GM12801 (cell line): ENCODE measurements around the gene PHYKPL.

ENCODE experiments used
- CTCF ChIP-seq: IDR thresholded peaks from one replicate; pipeline ENCODE4 v1.5.1; 2011; ENCODE audit warnings: control low read depth; ENCODE audit not compliant: insufficient read length; ENCODE audit errors: extremely low read depth

PHYKPL gene

DNA sequence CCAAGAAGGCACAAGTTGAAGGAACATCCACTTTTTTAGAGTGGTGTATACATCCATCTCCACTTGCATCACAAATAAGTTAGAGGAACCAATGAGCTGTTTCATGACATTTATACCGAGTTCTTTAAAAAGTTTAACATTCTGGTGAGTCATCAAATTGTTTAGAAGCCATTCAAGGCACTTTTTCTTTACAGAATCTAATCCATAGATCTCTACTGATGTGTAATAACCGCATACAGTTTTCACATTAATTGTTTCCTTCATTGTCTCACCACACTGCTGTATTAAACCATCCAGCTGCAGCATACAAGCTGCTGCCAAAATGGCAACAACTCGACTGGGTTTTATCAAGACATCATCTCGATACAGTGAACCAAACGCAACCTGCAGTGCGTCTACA, 46.2 kb downstream of the PHYKPL start:
- TF ChIP-seq CTCF, result no peak

DNA sequence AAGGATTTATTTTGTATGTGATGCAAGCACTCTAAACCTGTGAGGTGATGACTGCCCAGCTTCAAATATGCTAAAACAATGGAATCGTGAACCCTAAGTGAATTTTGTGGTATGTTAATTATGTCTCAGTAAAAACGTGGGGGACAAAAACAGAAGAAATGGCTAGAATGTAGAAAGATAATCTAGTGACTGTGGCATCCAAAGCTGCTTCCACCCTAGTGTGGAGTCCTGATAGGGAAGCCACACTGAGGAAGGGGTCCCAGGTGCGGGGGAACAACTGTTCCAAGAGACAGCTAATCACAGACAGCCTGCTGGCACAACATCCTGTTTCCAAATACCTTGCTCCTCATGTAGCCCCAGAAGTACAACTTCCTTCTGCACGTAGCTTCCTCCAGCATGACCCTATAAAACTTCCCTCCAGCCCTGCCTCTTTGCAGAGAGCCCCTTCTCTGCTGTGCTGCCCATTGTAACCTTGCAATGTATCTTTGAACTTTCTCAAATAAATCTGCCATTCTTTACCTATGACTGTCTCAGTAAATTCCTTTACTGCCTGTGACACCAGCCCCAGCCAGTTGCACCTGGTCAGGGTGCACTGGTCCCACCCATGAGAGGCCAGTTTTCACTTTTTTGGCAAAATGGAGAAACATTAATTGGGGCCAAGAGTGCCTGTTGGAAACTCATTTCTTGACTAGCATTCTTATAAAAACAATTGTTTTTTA, 50.3 kb downstream of the PHYKPL start:
- no peak for TF ChIP-seq CTCF

DNA sequence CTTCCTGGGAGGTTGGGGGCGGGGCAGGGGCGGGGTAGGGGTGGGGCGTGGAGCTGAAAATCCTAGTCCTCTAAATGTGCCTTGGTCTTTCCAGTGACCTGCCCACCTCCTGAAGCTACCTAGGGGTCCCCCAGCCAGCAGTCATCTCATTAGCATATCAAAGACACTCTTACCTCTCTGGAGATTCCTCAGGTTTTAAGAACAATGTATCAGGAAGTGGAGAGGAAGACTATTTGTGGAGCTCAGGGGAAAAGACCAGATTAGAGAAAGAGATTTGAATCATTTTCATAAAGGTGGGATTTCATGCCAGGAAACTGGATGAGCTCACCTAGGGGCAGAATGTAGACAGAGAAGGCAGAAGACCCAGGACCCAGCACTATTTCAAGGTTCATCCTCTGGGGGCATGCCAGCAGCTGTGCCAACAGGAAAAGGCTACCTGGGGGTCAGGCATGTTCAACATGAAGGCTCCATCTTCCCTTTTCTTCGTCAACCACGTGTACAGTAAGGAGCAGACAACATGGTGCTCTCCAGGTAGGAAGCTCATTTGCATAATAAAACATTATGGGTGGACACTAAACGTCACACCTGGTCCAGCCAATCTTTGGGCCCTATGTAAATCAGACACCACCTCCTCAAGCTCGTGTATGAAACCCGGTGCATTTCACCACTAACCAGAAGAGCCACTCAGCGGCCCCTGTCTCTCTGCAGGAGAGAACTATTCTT, 52.3 kb downstream of the PHYKPL start:
- TF ChIP-seq CTCF, result no peak

- TF ChIP-seq CTCF, result no peak
Measured at GRCh38 chr5:178177569-178177968, 55.0 kb downstream of the PHYKPL start.

DNA sequence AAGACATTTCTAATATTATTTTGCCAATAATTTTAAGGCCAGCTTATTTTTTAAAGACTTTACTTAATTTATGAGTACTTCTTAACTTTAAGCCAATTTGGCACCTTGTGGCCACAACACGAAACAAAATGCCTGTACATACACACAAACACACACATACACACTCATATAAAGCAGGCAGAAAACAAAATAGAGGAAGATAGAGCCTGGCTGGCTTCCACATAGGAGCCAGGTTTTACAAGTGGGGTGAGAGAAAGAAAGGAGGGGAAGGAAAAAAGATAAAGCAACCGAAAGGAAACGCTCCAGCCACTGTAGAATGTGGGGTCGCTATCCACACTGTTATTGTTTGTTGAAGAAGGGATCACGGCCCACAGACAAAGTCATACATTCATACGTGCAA, 55.8 kb downstream of the PHYKPL start:
- no peak for TF ChIP-seq CTCF

- TF ChIP-seq CTCF, result no peak
Measured at GRCh38 chr5:178174456-178174855, 58.1 kb downstream of the PHYKPL start.

DNA sequence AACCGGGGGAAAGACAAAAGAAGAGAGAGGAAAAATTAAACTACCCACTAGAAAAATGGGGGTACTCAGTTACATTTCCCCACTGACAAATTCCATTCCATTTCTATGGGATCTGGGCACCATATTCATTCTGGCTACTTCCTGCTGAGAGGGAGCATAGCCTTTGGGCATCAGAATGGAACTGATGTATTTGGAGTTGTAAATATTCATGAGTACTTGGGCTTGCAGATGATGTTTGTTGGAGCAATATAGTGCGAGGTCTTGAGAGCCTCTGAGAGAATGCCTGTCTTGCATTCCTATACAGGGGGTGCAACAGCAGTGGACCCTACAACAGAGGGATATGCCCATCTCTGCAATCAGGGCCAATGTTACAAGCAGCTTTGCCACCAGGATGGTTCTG, 62.1 kb downstream of the PHYKPL start:
- TF ChIP-seq CTCF, result no peak
